ENCODE data around the gene TTC32.
A peak's percentile ranks its signal among the peaks of the same experiment; 100 is the strongest.

Gene TTC32

GRCh38 chr2:19873014-19873413 is 28.8 kb downstream of the TTC32 start:
- DNase-seq, result no peak

DNA sequence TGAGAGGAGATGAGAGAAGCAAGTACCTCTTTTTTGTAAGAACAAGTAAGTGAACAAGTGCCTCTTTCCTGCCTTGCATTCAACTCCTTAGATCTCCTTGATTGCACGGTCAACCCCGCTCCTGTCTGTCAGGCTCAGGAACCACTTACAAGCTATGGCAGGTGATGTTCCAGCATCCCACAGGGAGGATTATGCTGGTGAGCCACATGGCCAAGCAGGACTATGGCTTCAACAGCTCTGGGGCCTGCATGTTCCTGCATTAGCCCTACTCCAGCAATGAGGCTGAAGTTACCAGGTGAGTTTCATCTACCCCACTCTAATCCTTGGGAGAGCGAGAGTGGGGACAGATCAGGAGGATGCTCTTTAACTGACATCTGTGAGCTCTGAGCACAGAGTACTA is 29.5 kb downstream of the TTC32 start:
- DNase-seq, result no peak

- DNase-seq, result no peak
These were observed 29.9 kb downstream of the TTC32 start for GRCh38 chr2:19871836-19872235.

- DNase-seq, result no peak
These were observed 31.0 kb downstream of the TTC32 start for GRCh38 chr2:19870792-19871191.

GRCh38 chr2:19868701-19869580 is 32.8 kb downstream of the TTC32 start:
- DNase-seq, result peak; percentile 83

- DNase-seq, result no peak
These were observed 33.6 kb downstream of the TTC32 start for GRCh38 chr2:19868224-19868623.

DNA sequence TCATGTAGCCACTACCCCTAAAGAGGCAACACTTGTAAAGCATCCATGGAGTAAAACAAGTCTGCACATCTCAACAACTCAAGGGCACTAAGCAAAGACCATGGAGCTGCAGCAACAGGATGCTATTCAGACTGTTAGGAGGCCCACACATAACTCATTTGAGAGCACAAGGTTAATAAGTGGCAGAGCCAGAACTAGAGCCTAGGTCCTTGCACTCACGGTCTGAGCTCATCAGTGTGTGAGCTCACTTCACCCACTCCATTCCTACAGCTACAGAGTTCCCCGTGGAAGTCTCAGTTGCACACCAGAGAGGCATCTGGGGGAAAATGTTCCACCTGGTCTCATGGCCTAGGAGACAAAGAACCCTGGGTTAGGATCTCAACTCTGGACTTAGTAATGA is 35.0 kb downstream of the TTC32 start:
- DNase-seq, result no peak

- no peak for DNase-seq
These were observed 36.6 kb downstream of the TTC32 start for GRCh38 chr2:19865151-19865550.

- DNase-seq, result no peak
These were observed 37.4 kb downstream of the TTC32 start for GRCh38 chr2:19864381-19864780.

DNA sequence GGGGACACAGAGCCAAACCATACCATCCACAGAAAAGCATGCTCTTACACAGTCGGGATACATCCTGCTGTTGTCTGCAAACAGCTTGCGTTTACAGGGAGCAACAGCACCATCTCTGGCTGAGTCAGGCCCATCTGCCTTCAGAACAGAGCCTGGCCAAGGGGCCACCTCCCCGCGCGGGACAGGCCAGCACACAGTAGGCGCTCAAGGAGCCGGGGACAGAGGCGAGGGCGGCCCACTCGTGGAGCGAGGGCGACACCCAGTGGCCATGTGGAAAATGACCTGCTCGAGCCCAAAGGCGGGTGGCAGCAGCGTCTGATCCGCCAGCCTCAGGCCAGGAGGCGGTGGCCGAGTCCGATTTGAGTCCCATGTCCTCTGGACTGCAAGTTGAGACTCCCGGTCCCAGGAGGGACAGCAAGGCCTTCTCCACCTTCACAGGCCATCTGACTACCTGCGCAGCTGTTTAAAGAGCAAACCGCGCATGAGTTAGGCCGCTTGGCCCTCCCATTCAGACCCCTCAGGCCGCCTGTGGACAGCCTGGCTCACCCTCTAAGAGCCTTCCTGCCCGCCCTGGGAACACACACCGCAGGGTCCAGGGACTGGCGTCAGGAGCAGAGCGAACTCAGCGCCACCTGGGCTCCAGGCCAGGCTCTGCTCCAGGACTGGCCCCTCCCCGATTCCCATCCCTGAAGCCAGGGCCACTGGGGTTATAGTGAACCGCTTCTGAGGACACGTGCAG is 38.3 kb downstream of the TTC32 start:
- DNase-seq, result peak; percentile 74

- DNase-seq, result no peak
These were observed 40.0 kb downstream of the TTC32 start for GRCh38 chr2:19861813-19862212.

- DNase-seq, result no peak
These were observed 41.8 kb downstream of the TTC32 start for GRCh38 chr2:19860022-19860421.

DNA sequence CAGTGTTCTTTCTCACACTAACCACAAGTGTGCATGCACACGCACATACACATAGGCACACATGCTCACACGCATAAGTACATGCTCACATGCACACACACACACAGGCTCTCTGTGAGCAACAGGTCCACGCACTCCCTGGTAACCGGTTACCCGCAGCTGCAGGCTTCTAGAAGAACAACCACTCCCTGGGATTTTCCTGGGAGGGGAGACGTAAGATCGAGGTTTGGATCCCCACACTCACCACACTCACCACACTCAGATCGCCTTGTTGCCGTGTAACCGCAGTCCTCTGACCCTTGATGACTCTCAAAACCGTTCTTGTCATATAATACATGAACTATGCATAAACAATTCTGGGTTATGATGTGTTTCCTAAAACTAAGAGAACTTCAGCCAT is 42.2 kb downstream of the TTC32 start:
- no peak for DNase-seq

DNA sequence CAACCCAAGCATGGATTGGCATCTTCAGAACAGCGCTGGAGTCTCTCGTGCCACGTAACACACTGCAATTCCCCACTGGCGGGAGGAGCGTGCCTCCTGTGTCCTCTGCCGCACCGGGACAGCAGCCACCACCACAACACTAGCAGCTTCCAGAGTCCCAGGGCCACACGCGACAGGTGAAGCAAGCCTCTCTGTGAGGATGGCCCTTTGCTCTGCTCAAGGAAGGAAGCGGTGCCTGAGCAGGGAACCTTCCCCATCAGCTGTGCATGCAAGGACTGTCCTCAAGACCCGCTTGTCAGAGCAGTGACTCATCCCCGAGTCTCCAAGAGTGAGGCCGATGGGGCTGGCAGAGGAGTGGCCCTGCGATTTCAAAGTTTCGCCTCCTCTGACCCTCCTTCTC is 44.0 kb downstream of the TTC32 start:
- DNase-seq, result no peak

- no peak for DNase-seq
These were observed 44.7 kb downstream of the TTC32 start for GRCh38 chr2:19857100-19857499.

DNA sequence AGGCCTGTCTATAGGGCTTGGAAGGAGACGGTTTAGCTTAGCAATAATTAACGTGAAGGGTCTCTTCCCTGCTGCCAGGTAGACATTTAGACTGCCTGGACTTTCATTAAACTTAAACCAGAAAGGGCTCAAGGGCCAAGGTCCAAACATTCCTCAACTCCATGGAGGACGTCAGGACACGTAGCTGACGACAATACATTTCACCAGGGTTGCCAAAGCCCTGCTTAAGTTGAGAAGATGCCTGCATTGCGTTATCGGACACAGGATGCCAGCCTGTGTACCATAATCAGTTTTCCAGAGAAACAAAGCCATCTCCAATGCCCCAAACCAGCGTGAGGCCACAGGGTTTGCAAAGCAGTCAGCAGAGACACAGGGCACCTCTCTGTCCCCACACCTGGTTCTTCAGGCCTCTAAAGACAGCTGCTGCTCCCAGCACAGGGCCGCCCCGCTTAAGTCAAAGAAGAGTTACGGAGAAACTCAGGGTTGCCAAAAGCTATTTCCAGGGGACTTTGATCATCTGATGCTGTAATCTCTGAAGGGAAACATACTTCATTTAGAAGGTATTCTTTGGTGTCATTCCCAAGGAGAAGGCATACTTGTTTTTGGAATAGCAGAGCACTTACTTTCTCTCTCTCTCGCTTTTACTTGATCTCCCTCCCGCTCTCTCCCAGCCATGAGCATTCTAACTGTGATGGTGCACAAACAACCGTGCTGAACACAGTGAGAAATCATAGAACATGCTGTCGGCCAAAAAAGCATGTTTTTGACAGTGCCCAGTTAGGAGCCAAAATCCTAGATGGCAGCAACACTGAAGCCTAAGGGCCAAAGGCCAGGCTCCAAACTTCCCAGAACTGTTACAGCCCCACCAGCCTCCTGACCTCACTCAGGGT is 46.0 kb downstream of the TTC32 start:
- no peak for DNase-seq

DNA sequence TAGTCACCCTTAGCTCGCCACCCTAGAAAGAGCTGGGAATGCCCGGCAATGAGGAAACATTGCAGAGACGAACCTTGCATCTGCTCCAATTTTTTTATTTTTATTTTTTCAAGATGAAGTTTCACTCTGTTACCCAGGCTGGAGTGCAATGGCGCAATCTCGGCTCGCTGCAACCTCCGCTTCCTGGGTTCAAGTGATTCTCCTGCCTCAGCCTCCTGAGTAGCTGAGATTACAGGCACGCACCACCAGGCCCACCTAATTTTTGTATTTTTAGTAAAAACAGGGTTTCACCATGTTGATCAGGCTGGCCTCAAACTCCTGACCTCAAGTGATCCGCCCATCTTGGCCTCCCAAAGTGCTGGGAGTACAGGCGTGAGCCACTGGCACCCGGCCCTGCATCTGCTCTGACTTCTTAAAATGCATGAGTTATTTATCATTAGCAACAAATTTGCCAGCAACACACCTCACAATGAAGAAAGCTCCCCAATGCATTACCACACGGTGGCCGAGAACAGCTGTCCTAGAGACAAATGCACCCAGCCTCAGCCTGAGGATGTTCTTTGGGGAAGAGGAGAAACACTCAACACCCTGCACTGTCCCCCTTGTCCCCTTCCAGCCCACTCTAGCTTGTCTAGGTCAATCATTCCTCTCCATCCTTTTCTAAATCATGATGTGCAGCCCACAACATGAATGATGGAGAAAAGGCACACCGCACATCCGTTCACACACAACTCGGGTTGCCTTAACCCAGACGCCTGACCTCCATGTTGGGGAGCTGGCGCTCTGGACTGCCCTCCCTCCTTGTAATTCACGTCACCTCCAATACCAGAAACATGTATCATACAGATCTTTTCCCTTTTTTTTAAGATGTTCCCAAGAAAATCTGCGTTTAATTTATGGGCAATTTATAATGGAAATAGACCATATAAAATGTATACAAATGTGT is 46.9 kb downstream of the TTC32 start:
- DNase-seq, result no peak

DNA sequence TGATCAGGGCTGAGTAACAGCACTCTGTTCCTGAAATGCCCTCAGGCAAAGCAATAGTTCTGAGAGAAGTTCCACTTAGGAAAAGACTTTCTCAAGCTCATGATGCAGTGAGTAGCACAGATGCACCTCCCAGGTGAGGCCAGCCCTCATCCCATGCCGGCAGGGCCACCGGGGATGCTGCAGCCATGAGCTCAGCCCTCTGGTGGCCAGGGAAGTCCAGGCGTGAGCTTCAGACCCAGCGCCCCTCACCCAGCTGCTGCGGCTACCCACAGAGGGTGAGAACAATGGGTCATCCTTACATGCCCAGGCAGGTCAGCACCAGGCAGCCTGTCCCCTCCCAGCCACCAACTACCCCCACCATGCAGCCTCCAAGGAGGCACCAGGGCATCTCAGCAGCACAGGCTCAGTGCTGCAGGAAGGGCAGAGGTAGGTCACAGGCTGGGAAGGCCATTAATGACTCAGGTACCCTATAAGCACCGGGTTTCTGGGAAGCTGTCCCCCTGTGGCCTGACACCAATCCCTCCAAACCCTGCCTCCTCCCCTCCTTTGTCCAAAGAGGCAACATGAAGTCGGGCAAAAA is 50.6 kb downstream of the TTC32 start:
- DNase-seq, result no peak

- no peak for DNase-seq
These were observed 51.4 kb downstream of the TTC32 start for GRCh38 chr2:19850056-19851050.

GRCh38 chr2:19848952-19849351 is 52.8 kb downstream of the TTC32 start:
- DNase-seq, result no peak
